C4-2B (cell line): ENCODE results near the gene TRIM27.

Source experiments
- H3K27ac ChIP-seq: fragments of 450-650 bp; 2 replicates; pipeline ENCODE4 v1.5.1; 2017
- CTCF ChIP-seq: fragments of 450-650 bp; conservative IDR thresholded peaks from 2 replicates; pipeline ENCODE4 v1.5.1; 2017; ENCODE audit warnings: mild to moderate bottlenecking
- ZFX ChIP-seq: fragments of 450-650 bp; IDR thresholded peaks from 2 replicates; pipeline ENCODE4 v1.6.1; 2017

TRIM27 gene

DNA sequence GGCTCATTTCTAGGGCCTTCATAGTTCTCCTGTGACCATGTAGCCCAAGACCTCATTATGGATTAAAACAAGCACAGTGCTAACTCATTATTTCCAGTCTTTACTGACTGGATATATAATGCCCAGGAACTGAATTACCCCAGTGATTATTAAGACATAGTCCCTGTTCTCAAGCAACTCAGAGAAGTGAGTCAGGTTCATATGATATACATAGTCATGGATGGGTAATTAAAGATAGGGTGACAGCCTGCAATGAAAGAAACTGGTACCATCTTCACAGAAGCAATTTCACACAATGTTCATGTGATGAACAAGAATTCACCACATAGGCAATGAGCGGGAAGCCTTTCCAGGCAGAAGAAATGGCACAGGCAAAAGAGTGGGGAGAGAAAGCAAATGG lies 3.5 kb downstream of the TRIM27 start:
- no peak for TF ChIP-seq CTCF
- no peak for TF ChIP-seq ZFX
- H3K27ac ChIP-seq = no peak overlapping the region

DNA sequence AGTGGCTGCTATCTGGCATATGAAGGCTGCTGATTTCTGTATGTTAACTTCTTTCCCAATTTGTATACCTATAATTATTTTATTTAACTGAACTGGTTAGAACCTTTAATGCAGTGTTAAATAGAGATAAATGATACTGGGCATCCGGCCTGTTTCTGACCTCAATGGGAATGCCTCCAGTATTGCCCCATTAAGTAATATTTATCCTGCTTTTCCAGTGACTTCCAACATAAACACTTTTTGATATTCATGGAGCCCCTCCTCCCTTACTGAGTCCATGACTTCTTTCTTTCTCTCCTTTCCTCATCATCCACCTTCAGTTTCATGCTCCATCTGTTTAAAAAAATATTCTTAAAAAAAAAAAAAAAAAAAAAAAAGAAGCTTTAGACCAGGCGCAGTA lies 8.8 kb downstream of the TRIM27 start:
- TF ChIP-seq ZFX (no peak), CTCF (no peak)

GRCh38 chr6:28910901-28911690 lies 12.7 kb downstream of the TRIM27 start:
- no peak overlapping the region for H3K27ac ChIP-seq
- no peak for TF ChIP-seq ZFX
- no peak for TF ChIP-seq CTCF

More for the DNA sequence above, 8.8 kb downstream of the TRIM27 start:
- no peak overlapping the region for H3K27ac ChIP-seq

DNA sequence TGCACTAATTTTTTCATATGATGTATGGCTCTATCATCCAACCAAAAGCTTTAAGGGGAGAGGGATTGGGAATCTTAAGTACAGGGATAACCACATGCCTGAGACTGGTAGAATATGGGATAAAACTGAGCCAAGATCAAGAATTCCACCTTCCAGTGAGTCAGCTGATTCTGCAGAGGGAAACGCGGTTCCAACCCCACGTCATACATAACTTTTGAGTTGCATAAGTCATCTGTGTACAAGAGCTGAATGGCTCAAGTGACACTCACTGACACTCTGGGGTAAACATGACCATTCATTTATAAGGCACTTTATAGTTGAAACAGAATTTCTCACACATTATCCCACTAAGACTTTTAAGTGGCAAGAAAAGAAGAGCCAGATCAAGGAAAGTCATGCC lies 16.4 kb downstream of the TRIM27 start:
- no peak for TF ChIP-seq CTCF
- TF ChIP-seq ZFX = no peak
- H3K27ac ChIP-seq = no peak overlapping the region

GRCh38 chr6:28906669-28907068 lies 17.1 kb downstream of the TRIM27 start:
- no peak overlapping the region for H3K27ac ChIP-seq
- TF ChIP-seq ZFX = no peak
- no peak for TF ChIP-seq CTCF

- H3K27ac ChIP-seq = no peak overlapping the region
- TF ChIP-seq ZFX (no peak), CTCF (no peak)
Measured at GRCh38 chr6:28903686-28904085, 20.1 kb downstream of the TRIM27 start.

DNA sequence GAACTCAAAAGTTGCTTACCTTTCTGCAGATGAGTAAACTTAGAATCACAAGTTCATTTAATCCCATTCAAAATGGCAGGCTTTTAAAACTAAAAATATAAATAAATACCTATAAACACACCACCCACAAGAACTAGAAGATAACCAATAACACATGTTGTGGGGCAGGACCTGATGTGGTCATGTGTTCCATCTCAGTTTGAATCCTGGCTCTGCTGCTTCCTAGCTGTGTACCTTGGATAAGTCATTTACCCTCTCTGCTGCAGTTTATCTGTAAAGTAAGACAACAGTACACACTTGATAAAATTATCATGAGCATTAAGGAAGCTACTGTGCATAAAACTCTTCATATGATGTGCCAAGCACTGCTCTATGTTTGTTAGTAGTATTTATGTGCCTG lies 22.0 kb downstream of the TRIM27 start:
- TF ChIP-seq CTCF = no peak
- H3K27ac ChIP-seq = no peak overlapping the region
